Vagina (tissue), 2 donors: ENCODE data around the gene BICD2. TPM values are rescaled to one million over a fixed set of nuclear protein-coding genes. Genes with fewer than 3 reads are reported as not detected.
A peak's percentile ranks its signal among the peaks of the same experiment; 100 is the strongest.

Experiments used
- DNase-seq, 2 donors: peaks; one replicate each; pipeline ENCODE4 v3.0.0-alpha.2; 2017; ENCODE audit errors: extremely low spot score in 2 of 2
- H3K27ac ChIP-seq: fragments of 200-600 bp; sonication (generic); one replicate; pipeline ENCODE4 v1.5.1; 2019
- H3K27me3 ChIP-seq: fragments of 200-600 bp; sonication (generic); one replicate; pipeline ENCODE4 v1.5.1; 2019
- H3K36me3 ChIP-seq, 2 donors: fragments of 200-600 bp; sonication (generic); one replicate each; pipeline ENCODE4 v1.5.1; 2017 to 2019
- H3K4me1 ChIP-seq: fragments of 200-600 bp; sonication (generic); one replicate; pipeline ENCODE4 v1.5.1; 2019
- H3K4me3 ChIP-seq, 2 donors: fragments of 200-600 bp; sonication (generic); 1 replicate in 1 of 2; 2 replicates in 1 of 2; pipeline ENCODE4 v1.5.1; 2016 to 2019
- H3K9me3 ChIP-seq: fragments of 200-600 bp; sonication (generic); one replicate; pipeline ENCODE4 v1.5.1; 2019
- POLR2A ChIP-seq, 2 donors: fragments of 450-650 bp; IDR thresholded peaks; one replicate each; pipeline ENCODE4 v1.6.1; 2017; ENCODE audit warnings: antibody characterized with exemption in 2 of 2, mild to moderate bottlenecking in 2 of 2, moderate library complexity in 2 of 2
- POLR2AphosphoS5 ChIP-seq, 2 donors: sonication (generic); formaldehyde crosslinking; IDR thresholded peaks; one replicate each; pipeline ENCODE4 v1.9.0; 2017; ENCODE audit warnings: antibody characterized with exemption in 2 of 2, mild to moderate bottlenecking in 2 of 2, low read depth in 1 of 2; ENCODE audit not compliant: insufficient read depth in 1 of 2
- intact Hi-C: fragments of 100-400 bp; cut with DNase I; formaldehyde crosslinking; loops from one replicate; pipeline ENCODE4 v1.15.1; 2023
- total RNA-seq: library from RNA; depleted of rRNA; stranded (reverse); fragments of >200 nt; gene quantifications from one replicate; pipeline ENCODE4 v1.2.3, GENCODE V29; 2016
- TF ChIP-seq, protein P1 (sequence below), 3 experiments: fragments of 450-650 bp in 2 of 3; fragments of 200-600 bp in 1 of 3; sonication (generic) in 1 of 3; IDR thresholded peaks; one replicate each; pipeline ENCODE4 v1.5.1; 2017 to 2019; ENCODE audit warnings: antibody characterized with exemption in 3 of 3, mild to moderate bottlenecking in 2 of 3, moderate library complexity in 2 of 3

BICD2 gene
- total RNA-seq, 1 donor from 2014 or later = 82.7 TPM

- Histone ChIP-seq H3K36me3 (peaks cover 0 to 48% of the 10 kb centered on the region in 2 donors), H3K4me3 (no peak overlapping the region), H3K9me3 (no peaks in the 10 kb centered on the region), H3K4me1 (peaks cover 60% of the 10 kb centered on the region), H3K27ac (peak overlapping the region; percentile 60), H3K27me3 (no peaks in the 10 kb centered on the region)
- intact Hi-C loops = no loop called here
- peak in 1 of 2 donors; percentile 95 for DNase-seq
- TF ChIP-seq, protein P1, sequence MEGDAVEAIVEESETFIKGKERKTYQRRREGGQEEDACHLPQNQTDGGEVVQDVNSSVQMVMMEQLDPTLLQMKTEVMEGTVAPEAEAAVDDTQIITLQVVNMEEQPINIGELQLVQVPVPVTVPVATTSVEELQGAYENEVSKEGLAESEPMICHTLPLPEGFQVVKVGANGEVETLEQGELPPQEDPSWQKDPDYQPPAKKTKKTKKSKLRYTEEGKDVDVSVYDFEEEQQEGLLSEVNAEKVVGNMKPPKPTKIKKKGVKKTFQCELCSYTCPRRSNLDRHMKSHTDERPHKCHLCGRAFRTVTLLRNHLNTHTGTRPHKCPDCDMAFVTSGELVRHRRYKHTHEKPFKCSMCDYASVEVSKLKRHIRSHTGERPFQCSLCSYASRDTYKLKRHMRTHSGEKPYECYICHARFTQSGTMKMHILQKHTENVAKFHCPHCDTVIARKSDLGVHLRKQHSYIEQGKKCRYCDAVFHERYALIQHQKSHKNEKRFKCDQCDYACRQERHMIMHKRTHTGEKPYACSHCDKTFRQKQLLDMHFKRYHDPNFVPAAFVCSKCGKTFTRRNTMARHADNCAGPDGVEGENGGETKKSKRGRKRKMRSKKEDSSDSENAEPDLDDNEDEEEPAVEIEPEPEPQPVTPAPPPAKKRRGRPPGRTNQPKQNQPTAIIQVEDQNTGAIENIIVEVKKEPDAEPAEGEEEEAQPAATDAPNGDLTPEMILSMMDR (IDR thresholded peaks at IDR 0.05) = no peak
- TF ChIP-seq POLR2AphosphoS5 (IDR thresholded peaks at IDR 0.05; ENCODE audit: insufficient read depth in 1 of 2, low read depth in 1 of 2) (no peak), POLR2A (IDR thresholded peaks at IDR 0.05) (no peak)
Observed at GRCh38 chr9:92722386-92723298, 42.0 kb downstream of the BICD2 start.

DNA sequence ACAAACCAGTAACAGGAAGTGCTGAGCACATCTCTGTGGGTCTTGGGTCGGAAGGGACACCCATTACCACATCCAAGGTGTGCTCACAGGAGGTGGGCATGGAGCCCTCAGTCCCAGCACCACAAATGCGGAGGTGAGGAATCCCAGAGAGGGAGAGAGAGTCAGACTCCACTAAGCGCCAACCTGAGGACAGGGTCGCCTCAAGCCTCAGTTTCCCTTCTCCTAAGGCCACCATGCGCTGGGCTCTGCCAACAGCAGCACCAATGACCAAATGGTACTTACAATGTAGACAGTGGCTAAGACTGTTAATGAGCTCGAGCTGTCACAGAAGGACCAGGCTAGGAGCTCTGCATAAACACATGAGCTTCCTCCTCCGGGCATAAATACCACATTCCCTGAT lies 43.1 kb downstream of the BICD2 start:
- intact Hi-C loops = no loop called here
- Histone ChIP-seq H3K27me3 (no peaks in the 10 kb centered on the region), H3K9me3 (no peaks in the 10 kb centered on the region), H3K36me3 (peaks cover 0 to 45% of the 10 kb centered on the region in 2 donors), H3K4me3 (no peak overlapping the region), H3K27ac (peak overlapping the region; percentile 60), H3K4me1 (peaks cover 60% of the 10 kb centered on the region)
- no peak for DNase-seq
- TF ChIP-seq POLR2A (IDR thresholded peaks at IDR 0.05) (no peak), POLR2AphosphoS5 (IDR thresholded peaks at IDR 0.05; ENCODE audit: insufficient read depth in 1 of 2, low read depth in 1 of 2) (no peak)
- TF ChIP-seq, protein P1 (IDR thresholded peaks at IDR 0.05) = no peak

- intact Hi-C loops = no loop called here
- Histone ChIP-seq H3K4me1 (peaks cover 60% of the 10 kb centered on the region), H3K27me3 (no peaks in the 10 kb centered on the region), H3K36me3 (peaks cover 0 to 45% of the 10 kb centered on the region in 2 donors), H3K27ac (no peak overlapping the region), H3K4me3 (no peak overlapping the region), H3K9me3 (no peaks in the 10 kb centered on the region)
- TF ChIP-seq POLR2A (IDR thresholded peaks at IDR 0.05) (no peak), POLR2AphosphoS5 (IDR thresholded peaks at IDR 0.05; ENCODE audit: insufficient read depth in 1 of 2, low read depth in 1 of 2) (no peak)
- TF ChIP-seq, protein P1 (IDR thresholded peaks at IDR 0.05) = no peak
- DNase-seq = no peak
Observed at GRCh38 chr9:92720807-92721535, 43.7 kb downstream of the BICD2 start.

GRCh38 chr9:92720209-92720765 lies 44.3 kb downstream of the BICD2 start:
- DNase-seq = no peak
- Histone ChIP-seq H3K27me3 (no peaks in the 10 kb centered on the region), H3K9me3 (no peaks in the 10 kb centered on the region), H3K4me3 (no peak overlapping the region), H3K4me1 (peaks cover 62% of the 10 kb centered on the region), H3K36me3 (peaks cover 0 to 51% of the 10 kb centered on the region in 2 donors), H3K27ac (no peak overlapping the region)
- no peak for TF ChIP-seq POLR2AphosphoS5 (IDR thresholded peaks at IDR 0.05; ENCODE audit: insufficient read depth in 1 of 2, low read depth in 1 of 2)
- TF ChIP-seq, protein P1 (IDR thresholded peaks at IDR 0.05) = no peak
- TF ChIP-seq POLR2A (IDR thresholded peaks at IDR 0.05) = no peak
- intact Hi-C loops = no loop called here
